Stimulated activated CD8-positive, alpha-beta memory T cell treated with anti-CD3 and anti-CD28 coated beads, Interleukin-4, amount 100 ng/mL, for 4 hours (primary cell): ENCODE results near the gene PPM1L.

ENCODE experiments used
- DNase-seq, 2 donors: peaks; one replicate each; pipeline ENCODE4 v3.0.0-alpha.2; 2020; ENCODE audit warnings: low read depth in 2 of 2, low spot score in 1 of 2

Gene PPM1L

DNA sequence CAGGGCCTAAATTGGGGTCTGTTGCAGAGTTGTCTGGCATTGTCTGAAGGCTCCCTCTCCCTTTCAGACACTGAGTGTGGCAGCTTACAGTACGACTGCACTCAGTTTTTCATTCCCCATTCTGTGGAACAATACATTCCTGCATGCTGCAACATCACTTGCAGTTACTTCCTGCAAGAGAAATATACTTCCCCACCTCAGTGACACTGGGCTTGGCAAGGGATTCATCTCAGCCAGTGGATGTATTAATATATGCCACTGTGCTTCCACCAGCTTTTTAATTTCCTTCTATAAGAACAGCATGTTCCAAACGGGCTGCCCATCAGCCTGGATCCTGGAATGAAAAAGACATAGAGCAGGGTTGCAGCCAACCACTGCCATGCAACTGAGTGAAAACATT, 326.0 kb downstream of the PPM1L start:
- DNase-seq: no peak

DNA sequence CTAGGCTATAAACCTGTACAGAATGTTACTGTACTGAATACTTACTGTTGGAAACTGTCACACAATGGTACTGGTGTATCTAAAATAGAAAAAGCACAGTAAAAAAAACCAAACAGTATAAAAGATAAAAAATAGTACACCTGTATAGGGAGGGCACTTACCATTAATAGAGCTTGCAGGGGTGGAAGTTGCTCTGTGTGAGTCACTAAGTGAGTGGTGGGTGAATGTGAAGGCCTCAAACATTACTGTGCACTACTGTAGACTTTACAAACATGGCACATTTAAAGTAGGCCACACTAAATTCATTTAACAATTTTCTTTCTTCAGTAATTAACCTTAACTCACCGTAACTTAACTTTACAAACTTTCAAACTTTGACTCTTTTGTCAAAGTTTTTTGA, 327.1 kb downstream of the PPM1L start:
- DNase-seq: no peak

DNA sequence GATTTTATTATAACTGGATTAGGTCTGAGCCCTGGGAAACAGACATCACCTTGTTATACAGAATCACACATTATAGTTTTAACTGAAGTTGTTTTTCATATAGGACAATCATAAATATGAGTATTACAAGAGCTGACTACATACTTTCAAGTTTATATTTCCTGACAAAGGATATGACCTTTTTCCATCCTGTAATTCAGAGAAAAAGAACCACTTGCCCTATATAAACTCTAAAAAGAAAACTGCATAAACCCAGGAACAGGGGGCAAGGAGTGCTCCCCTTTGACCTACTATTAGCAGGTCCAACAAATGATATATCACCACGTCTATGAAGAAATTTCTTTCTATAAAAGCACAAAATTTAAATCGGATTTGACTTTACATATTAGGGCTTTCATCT, 328.2 kb downstream of the PPM1L start:
- no peak for DNase-seq

DNA sequence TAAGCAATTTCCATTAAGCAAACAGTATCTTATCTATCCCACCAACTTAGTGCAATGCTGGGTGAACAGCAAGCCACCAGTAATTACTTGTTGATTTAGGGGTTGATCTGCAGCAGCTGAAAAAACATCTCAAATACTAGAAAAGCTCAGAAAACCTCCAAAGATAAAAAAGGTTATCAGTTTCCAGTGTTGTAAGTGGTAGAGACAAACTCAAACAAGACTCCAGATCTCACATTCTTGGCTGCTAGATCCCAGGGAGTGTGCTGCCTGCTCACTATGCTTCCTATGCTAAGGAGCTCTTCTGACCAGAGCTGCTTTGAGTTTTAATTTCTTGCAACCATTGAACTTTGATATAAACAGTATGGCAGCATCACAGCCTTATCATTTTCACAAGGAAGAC, 337.9 kb downstream of the PPM1L start:
- no peak for DNase-seq

DNA sequence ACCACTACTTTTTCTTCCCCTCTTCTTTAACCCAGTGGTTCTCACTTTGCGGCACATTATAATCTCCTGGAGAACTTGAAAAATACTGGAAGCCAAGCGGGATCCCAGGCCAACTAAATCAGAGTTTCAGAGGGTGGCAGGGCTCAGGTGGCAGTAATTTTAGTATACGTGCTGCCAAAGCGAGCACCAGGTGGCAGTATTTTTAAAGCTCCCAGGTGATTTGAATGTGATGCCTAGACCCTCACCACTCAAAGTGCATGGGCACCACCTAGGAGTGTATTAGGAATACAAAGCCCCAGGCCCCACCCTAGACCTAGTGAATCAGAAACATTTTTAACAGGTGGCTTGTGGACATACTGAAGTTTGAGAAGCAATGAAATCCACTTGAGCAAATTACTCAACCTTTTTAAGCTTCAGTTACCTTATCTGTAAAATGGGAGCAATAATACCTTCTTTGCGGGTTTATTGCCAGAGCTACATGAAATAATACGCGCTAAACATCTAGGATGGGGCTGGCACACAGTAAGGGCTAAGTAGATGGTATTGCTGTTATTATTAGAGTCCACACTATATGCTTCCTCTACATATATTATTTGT, 340.8 kb downstream of the PPM1L start:
- DNase-seq: no peak

DNA sequence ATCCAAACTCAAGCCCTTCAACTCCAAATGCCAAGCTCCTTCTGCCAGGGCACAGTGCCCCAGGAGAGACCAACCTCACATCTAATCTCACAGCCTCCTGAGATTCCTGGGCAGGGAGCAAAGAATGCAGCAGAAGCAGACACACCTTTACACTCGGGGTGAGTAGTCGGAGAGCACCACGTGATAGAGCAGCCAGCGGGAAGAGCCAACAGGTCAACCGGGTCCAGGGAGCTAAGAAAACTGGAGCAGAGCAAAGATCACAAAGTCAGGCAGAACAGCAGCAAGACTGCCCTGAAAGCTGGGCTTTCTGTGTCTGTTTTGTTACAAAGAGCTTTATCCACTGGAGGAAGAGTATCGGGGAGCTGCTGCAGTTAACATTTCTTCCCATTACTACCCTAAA, 345.0 kb downstream of the PPM1L start:
- DNase-seq: no peak

DNA sequence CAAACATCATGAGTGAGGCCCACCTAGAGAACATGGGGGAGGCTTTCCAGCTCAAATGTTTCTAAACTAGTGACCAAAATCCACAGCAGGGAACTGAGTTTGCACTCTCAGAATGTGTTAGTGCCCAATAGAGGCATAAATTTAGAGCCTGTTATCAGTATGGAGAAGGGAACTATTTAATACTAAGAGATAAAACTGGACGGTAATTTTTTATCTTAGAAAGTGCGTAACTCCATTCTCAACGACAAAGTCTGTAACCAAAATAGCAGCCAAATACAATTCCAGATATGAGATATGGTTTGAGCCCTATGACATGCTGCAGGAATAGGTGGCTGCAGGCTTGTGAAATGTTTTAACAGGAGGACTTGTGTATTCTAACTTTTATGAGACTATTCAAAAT, 345.6 kb downstream of the PPM1L start:
- no peak for DNase-seq

DNA sequence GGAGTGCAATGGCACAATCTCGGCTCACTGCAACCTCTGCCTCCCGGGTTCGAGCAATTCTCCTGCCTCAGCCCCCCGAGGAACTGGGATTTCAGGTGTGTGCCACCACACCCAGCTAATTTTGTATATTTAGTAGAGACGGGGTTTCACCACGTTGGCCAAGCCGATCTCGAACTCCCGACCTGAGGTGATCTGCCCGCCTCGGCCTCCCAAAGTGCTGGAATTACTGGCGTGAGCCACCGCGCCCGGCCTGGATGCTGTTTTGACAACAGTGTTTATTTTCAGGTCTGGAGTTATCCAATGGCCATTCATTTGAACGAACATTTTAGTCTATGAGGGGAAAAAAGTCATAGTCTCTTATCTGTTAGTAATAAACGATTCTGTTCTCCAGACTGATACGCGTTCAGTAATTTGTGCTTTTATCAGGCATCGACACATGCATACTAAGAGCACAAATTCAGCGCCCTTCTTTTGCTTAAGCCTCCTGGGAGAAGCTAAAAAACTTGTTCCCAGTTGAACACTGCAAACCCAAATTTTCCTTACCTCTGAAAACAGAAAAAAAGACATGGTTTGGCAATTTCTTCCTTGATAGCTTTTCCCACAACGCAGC, 347.9 kb downstream of the PPM1L start:
- no peak for DNase-seq

DNA sequence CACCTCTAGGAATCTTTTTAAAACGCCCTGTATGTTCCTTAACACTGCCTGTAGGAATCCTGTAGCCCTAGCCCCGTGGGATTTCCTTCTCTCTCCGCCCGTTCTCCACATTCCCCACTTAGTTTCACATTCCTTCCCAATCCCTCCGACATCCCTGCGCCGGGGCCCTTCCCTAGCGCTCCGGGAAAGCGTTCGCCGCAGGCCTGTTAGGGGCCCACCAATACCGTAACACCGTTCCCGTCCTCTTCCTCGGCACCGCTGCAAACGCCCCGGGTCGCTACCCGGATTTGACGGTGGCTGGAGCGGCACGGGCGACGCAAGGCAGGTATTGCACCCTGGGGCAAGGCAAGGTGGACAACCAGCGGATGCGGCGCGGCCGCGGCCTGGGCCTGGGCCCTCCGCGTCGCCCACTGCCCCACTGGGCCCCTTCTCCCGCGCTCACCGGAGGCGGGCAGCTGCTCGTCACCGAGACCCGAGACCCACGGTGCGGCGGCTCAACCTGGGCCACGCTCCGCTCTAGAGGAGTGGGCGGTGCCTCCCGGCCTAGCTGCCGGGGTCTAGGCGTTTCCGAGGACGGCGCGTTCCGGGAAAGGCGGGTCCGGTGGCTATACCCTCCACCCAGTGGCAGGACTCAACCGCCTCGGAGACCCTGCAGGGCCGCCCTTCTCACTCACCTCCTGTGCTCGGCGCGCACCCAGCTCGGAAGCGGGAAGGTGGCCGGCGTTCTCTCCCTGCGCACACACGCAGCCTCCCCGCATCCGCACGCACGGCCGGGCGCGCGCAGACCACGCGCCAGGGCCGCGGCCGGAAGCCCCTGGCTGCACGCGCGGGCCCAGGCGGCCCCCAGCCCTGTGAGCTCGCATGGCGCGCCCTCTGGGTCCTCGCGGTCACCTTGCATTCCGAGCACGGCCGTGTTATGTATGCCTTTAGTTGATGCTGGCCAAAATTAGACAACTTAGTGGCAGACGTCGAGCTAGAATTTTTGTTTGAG, 348.8 kb downstream of the PPM1L start, which contains the start of gene B3GALNT1:
Gene B3GALNT1 (minus strand): TSS at position 789 of the 991 bp plus-strand sequence. CDS start 18,595 bp downstream, outside the sequence.
- DNase-seq: no peak

DNA sequence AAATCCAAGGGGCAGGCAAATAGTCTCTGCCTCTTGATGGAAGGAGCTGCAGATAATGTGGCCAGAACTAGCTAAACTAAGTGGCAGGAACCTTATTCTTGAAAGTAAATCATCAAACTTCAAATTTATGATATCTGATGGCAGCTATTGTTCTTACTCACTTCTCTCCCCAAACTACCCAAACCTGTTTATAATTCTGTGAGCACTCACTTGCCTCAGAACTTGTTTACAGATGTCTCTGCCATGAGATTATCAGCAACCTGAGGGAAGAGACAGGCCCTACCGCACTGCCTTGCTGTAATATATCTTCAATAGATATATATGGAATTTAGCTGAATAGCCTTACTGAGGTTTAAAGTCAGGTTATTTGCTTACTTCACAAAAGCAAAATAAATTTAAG, 351.3 kb downstream of the PPM1L start:
- no peak for DNase-seq

DNA sequence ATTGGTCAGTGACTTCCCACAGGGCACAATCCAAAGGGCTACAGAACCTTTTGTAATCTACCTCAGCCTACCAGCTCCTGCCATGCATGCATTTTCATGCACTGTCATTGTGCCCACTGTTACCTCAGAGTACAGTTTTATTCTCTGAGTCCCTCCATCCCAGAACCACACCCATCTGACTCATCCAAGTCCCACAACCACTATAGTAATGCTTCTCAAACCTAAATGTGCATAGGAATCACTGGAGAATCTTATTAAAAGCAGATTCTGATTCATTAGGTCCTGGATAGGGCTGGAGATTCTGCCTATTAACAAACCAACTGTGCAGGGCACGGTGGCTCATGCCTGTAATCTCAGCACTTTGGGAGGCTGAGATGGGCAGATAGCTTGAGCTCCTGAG, 352.8 kb downstream of the PPM1L start:
- no peak for DNase-seq

DNA sequence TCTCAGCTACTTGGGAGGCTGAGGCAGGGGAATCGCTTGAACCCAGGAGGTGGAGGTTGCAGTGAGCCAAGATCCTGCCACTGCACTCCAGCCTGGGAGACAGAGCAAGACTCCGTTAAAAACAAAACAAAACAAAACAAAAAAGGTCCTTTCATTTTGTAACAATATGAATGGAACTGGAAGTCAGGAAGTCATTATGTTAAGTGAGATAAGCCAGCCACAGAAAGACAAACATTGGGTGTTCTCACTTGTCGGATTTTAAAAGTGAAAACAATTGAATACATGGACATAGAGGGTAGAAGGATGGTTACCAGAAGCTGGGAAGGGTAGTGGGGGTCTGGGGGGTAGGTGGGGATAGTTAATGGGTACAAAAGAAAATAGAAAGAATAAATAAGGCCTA, 361.6 kb downstream of the PPM1L start:
- no peak for DNase-seq

DNA sequence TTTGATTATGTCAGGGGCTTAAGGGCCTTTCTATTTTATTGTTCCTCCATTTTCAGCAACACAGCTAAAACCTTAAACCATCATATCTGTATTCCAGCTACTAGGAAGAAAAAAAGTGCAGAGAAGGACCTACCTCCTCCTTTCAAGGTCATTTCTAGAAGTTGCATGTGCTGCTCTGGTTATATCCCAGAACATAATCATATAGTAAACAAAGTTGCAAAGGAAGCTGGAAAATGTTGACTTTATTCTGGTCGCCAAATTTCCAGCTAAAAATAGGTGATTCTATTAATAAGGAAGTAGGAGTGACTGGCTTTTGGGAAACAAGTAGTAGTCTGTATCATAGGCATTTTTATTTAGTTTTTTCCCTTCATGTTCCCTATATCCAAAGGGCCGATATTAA, 370.5 kb downstream of the PPM1L start:
- DNase-seq: no peak
